ENCODE data around the gene ALDH16A1. TPM values are rescaled to one million over a fixed set of nuclear protein-coding genes. Genes with fewer than 3 reads are reported as not detected.
A peak's percentile ranks its signal among the peaks of the same experiment; 100 is the strongest.

The ALDH16A1 gene
- 10 to 100 TPM; 22.6 to 34.0 TPM for total RNA-seq

DNA sequence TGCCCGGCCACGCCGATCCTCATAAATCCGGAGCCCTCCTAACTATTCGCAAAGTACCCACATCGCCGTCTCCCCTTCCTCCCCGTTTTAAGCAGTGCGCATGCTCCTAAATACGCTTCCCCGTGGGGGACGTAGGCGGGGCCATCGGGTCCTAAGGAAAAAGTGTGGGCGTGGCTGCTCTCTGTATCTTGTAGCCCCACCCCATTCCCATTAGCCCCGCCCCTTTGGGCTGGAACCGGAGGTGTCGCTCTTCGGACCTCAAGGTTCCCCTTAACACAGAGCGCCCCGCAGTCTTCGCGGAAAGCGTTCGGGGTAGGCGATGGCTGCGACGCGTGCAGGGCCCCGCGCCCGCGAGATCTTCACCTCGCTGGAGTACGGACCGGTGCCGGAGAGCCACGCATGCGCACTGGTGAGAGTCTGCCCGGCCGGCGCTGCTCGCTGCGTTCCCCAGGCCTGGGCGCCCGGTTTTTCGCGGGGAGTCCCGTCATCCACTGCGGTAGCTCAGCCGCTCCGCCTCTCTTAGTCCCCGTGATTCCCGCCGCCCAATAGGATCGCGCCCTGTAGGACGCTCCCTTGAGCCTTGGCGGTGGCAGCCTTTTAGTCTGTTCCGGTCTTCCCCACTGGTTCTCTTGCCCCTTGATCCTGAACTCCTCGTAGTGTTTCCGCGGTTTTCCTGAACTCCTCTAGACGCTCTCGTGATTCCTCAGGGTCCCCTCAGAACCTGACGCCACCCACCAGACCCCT is at the start of gene ALDH16A1:
Gene ALDH16A1 (plus strand): TSS at position 213 of the 744 bp plus-strand sequence. CDS start 107 bp downstream, at position 320.
- Mint-ChIP-seq H3K36me3 (peaks cover 11 to 47% of the 10 kb centered on the region in 2 donors), H3K27ac (peak within 1 kb of the TSS; percentile 99 to 100), H3K9me3 (no peaks in the 10 kb centered on the region)
- DNase-seq (ENCODE audit: low spot score in 2 of 2) (peak; percentile 97 to 100), ATAC-seq (peak; percentile 91 to 93)

DNA sequence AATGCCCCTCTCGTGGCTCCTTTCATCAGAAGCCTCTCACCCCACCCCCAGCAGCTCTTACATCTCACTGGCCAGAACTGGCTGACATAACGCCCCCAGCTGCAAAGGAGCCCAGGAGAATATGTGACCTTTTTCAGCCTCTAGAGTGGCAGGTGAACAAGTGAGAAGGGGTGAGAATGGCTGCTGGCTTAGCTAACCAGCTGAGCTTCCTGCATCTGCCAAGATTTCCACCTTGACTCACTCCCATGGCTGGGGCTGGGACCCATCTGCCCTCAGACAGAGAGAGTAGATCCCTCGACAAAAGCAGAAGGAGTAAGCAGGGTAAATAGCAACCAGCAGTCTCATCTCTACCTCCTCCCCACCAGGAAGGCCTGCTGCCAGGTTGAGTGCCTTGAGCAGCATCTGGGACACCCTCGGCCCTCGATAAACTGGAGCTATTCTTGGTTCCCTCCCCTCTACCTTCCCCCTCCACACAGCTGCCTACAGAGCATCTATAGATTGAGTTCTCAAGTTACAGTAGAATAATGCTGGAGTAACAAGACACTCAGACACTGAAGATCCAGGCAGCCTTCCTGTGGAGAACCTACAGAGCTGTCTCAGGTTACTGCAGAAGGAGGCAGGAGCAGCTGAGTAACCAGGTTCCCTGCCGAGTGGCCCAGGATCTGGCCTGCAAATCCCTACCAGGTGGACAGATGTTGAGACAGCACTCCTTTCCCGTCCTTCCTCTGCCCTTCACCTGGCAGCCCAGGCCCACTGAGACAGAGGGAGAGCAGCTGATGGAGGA is 49.4 kb upstream of the ALDH16A1 start:
- H3K9me3 Mint-ChIP-seq = no peaks in the 10 kb centered on the region
- ATAC-seq (no peak), DNase-seq (ENCODE audit: low spot score in 2 of 2) (no peak)
- H3K27ac Mint-ChIP-seq = peak overlapping the region in 1 of 2 donors; percentile 32
- H3K36me3 Mint-ChIP-seq = no peaks in the 10 kb centered on the region

DNA sequence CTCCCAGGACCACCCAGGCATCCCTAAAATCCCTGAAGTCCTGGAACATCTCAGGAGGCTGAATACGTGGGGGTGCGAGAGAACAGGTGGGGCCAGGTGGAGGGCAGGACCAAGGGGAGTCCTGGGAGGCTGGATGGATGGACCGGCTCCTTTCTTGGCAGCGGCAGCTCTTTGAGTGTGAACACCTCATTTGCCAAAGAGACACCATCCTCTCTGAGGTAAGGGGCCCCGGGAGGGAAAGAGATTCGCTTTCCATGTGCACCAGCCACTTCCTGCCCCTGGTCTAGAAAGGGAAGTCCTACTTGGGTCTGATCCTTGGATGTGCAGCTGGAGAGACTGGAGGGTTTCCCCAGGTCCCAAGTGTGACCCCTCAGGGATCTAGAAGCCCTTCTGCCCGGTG is 45.9 kb upstream of the ALDH16A1 start:
- Mint-ChIP-seq H3K9me3 (peaks cover 0 to 6% of the 10 kb centered on the region in 2 donors), H3K27ac (no peak overlapping the region), H3K36me3 (no peaks in the 10 kb centered on the region)
- DNase-seq (ENCODE audit: low spot score in 2 of 2) (no peak), ATAC-seq (no peak)

DNA sequence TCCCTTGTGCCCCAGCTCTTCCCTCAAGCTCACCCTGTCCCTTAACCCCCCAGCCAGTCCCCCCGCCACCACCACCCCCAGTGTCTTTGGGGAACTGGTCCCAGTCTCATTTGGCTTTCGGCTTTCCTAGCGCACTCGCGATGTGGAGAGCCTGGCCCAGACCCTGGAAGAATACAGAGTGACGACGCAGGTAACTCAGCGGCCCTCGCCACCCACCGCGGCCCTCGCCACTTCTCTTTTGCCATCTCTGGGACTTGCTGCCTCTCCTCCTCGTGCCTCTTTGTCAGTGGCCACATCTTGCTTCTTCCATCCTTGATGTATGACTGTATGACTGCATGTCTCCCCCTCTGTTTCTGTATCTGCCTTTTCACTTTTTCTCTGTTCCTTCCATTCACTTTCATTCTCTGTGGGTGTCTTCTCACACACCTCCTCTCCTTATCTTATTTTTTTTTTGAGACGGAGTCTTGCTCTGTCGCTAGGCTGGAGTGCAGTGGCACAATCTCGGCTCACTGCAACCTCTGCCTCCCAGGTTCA is 45.5 kb upstream of the ALDH16A1 start:
- H3K9me3 Mint-ChIP-seq = peaks cover 0 to 6% of the 10 kb centered on the region in 2 donors
- no peak overlapping the region for H3K27ac Mint-ChIP-seq
- H3K36me3 Mint-ChIP-seq = no peaks in the 10 kb centered on the region
- no peak for DNase-seq (ENCODE audit: low spot score in 2 of 2)
- peak in 1 of 2 donors; percentile 64 for ATAC-seq

- Mint-ChIP-seq H3K9me3 (peaks cover 0 to 6% of the 10 kb centered on the region in 2 donors), H3K36me3 (no peaks in the 10 kb centered on the region), H3K27ac (peak overlapping the region; percentile 87 to 92)
- ATAC-seq = peak in 1 of 2 donors; percentile 27
- no peak for DNase-seq (ENCODE audit: low spot score in 2 of 2)
Measured at GRCh38 chr19:49408816-49409440, 44.1 kb upstream of the ALDH16A1 start.

GRCh38 chr19:49409441-49410029 is 43.5 kb upstream of the ALDH16A1 start:
- Mint-ChIP-seq H3K36me3 (no peaks in the 10 kb centered on the region), H3K27ac (peak overlapping the region; percentile 87 to 92), H3K9me3 (peaks cover 0 to 6% of the 10 kb centered on the region in 2 donors)
- DNase-seq (ENCODE audit: low spot score in 2 of 2) = no peak
- peak; percentile 44 to 74 for ATAC-seq

GRCh38 chr19:49411681-49412326 is 41.2 kb upstream of the ALDH16A1 start:
- DNase-seq (ENCODE audit: low spot score in 2 of 2) (no peak), ATAC-seq (no peak)
- Mint-ChIP-seq H3K9me3 (peaks cover 0 to 6% of the 10 kb centered on the region in 2 donors), H3K36me3 (no peaks in the 10 kb centered on the region), H3K27ac (peak overlapping the region in 1 of 2 donors; percentile 6)

DNA sequence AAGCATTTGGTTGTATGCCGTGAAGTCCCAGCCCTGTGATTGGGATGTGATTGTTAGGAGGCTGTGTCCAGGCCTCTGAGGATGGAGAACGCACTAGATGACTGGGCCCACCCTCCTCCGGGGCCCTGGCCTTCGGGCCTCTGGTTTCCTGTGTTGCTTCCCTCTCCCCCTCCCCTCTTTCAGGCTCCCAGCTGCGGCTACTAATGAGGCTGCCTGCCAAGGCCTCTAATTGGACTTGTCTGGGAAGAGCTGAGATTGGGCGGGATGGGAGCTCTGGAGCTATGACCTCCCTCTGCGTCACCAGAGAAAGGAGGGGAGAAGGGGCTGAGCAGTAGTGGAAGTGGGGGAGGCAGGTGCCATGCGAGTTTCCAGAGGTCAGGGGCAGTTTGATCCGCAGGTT is 39.7 kb upstream of the ALDH16A1 start:
- ATAC-seq (no peak), DNase-seq (ENCODE audit: low spot score in 2 of 2) (no peak)
- H3K9me3 Mint-ChIP-seq = peaks cover 0 to 6% of the 10 kb centered on the region in 2 donors
- no peaks in the 10 kb centered on the region for H3K36me3 Mint-ChIP-seq
- no peak overlapping the region for H3K27ac Mint-ChIP-seq

DNA sequence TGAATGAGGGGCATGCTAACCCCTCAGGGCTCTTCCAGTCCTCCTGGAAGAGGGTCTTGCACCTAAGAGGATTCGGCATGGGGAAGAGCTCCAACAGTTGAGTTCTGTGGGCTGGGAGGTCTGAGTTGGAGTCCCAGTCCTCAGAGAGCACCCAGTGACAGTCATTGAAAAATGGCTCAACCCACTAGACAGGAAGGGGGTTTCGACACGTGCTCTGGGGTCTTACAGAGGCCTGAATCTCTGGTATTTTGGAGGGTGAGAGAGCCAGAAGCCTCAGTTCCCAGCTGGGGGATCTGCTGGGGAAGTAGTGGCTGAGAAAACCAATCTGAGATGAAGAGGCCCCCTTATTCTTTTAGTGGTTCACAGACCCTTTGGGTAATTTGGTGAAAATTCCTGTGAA is 38.8 kb upstream of the ALDH16A1 start:
- DNase-seq (ENCODE audit: low spot score in 2 of 2) (no peak), ATAC-seq (no peak)
- Mint-ChIP-seq H3K9me3 (peaks cover 0 to 5% of the 10 kb centered on the region in 2 donors), H3K36me3 (no peaks in the 10 kb centered on the region), H3K27ac (no peak overlapping the region)

GRCh38 chr19:49415102-49415809 is 37.8 kb upstream of the ALDH16A1 start:
- DNase-seq (ENCODE audit: low spot score in 2 of 2) (no peak), ATAC-seq (no peak)
- H3K9me3 Mint-ChIP-seq = no peaks in the 10 kb centered on the region
- H3K36me3 Mint-ChIP-seq = no peaks in the 10 kb centered on the region
- H3K27ac Mint-ChIP-seq = no peak overlapping the region

DNA sequence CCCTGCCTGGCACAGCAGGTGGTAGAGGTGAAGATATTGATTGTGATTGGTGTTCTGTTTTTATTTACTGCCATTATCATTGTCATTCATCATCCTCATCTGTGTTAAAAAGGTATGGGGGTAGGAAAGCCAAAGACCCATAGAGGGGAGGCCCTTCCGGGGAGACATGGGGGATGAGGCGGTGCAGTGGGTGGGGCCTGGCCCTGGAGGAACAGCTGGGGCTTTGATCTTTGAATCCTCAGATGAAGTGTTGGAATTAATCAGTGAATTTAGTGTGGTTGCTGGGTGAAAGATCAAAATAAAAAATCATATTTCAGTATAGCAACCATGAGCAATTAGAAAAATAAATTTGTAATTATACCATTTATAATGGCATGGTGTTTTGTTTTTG is 37.2 kb upstream of the ALDH16A1 start:
- Mint-ChIP-seq H3K27ac (no peak overlapping the region), H3K9me3 (no peaks in the 10 kb centered on the region), H3K36me3 (no peaks in the 10 kb centered on the region)
- no peak for DNase-seq (ENCODE audit: low spot score in 2 of 2)
- no peak for ATAC-seq

DNA sequence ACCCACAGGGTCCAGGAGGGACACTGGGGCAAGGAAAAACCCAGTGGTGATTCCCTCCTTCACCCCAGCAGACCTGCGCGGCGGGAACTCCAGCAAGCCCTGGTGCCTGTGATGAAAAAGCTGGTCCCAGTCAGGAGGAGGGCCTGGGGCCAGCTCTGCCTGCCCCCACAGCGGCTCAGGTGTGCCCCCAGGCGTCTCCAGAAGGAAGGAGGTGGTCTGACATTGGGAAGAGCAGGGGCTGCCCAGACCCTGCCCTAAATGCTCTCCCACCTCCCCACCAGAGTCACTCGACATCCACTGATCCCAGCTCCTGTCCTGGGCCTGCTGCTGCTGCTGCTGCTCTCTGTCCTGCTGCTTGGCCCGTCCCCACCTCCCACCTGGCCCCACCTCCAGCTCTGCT is 35.9 kb upstream of the ALDH16A1 start:
- DNase-seq (ENCODE audit: low spot score in 2 of 2) (no peak), ATAC-seq (no peak)
- Mint-ChIP-seq H3K9me3 (no peaks in the 10 kb centered on the region), H3K36me3 (peaks cover 0 to 5% of the 10 kb centered on the region in 2 donors), H3K27ac (no peak overlapping the region)

- Mint-ChIP-seq H3K27ac (no peak overlapping the region), H3K9me3 (no peaks in the 10 kb centered on the region), H3K36me3 (peaks cover 0 to 5% of the 10 kb centered on the region in 2 donors)
- ATAC-seq = no peak
- no peak for DNase-seq (ENCODE audit: low spot score in 2 of 2)
Measured at GRCh38 chr19:49418511-49418910, 34.5 kb upstream of the ALDH16A1 start.

DNA sequence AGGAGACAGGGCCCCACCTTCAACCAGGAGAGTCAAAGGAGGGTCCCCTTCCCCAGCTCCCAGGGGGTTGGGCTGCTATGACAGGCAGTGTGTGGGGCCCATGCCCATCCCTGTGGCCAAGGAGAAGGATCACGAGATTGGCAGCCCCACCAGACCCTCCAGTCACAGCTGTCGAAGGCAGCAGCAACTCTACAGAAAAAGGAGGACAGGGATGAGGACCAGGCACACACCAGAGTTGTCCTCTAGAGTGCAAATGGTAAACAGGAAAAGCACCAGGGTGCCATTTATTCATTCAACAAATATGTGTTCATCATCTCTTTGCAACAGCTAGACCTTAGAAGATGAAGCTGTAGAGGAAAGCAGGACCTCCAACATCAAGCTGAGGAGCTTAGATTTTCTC is 33.9 kb upstream of the ALDH16A1 start:
- Mint-ChIP-seq H3K9me3 (no peaks in the 10 kb centered on the region), H3K27ac (no peak overlapping the region), H3K36me3 (peaks cover 0 to 5% of the 10 kb centered on the region in 2 donors)
- ATAC-seq = no peak
- DNase-seq (ENCODE audit: low spot score in 2 of 2) = no peak

DNA sequence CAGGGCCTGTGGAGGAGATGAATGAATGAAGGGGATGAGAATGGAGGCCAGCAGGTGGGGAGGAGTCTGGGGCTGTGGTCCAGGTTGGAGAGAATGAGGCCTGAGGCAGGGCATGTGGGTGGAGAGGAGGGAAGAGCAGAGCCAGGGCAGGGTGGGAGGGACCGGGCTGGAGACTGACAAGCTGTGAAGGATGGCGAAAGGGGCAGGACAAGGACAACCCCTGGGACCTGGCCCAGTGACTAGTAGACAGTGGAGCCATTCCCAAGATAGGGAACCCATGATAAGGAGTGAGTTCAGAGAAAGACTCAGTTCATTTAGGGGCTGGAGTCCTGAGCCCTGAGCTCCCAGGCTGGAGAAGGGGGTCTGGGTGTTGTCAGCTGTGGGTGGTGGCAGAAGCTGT is 32.8 kb upstream of the ALDH16A1 start:
- Mint-ChIP-seq H3K27ac (peak overlapping the region in 1 of 2 donors; percentile 11), H3K9me3 (no peaks in the 10 kb centered on the region), H3K36me3 (peaks cover 0 to 5% of the 10 kb centered on the region in 2 donors)
- ATAC-seq (no peak), DNase-seq (ENCODE audit: low spot score in 2 of 2) (no peak)
